H9 (cell line): ENCODE measurements around the gene SELE. TPM values are rescaled to one million over a fixed set of nuclear protein-coding genes. Genes with fewer than 3 reads are reported as not detected.

Experiments used
- DNase-seq: peaks from one replicate; pipeline ENCODE4 v3.0.0-alpha.2; 2017
- H2AFZ ChIP-seq: one replicate; pipeline ENCODE4 v1.6.1; 2013; ENCODE audit warnings: mild to moderate bottlenecking, low read length, control low read depth, moderate library complexity
- H2AK5ac ChIP-seq: 2 replicates; pipeline ENCODE4 v1.6.1; 2013; ENCODE audit warnings: low read length, control low read depth, mixed read lengths; ENCODE audit not compliant: insufficient read length
- H2BK120ac ChIP-seq: one replicate; pipeline ENCODE4 v1.6.1; 2013; ENCODE audit warnings: low read depth, mild to moderate bottlenecking, low read length, control low read depth, inconsistent platforms; ENCODE audit not compliant: poor library complexity, severe bottlenecking
- H2BK12ac ChIP-seq: 2 replicates; pipeline ENCODE4 v1.6.1; 2013; ENCODE audit warnings: low read length, control low read depth, mixed read lengths, low read depth; ENCODE audit not compliant: insufficient read length
- H2BK15ac ChIP-seq: 2 replicates; pipeline ENCODE4 v1.6.1; 2013; ENCODE audit warnings: low read depth, low read length, control low read depth
- H2BK20ac ChIP-seq: one replicate; pipeline ENCODE4 v1.6.1; 2013; ENCODE audit warnings: low read depth, mild to moderate bottlenecking, low read length, control low read depth, inconsistent platforms; ENCODE audit not compliant: poor library complexity, severe bottlenecking
- H2BK5ac ChIP-seq: 2 replicates; pipeline ENCODE4 v1.6.1; 2013; ENCODE audit warnings: low read length, control low read depth, mixed read lengths; ENCODE audit not compliant: insufficient read length
- H3K14ac ChIP-seq: 2 replicates; pipeline ENCODE4 v1.6.1; 2013; ENCODE audit warnings: low read length, control low read depth; ENCODE audit not compliant: insufficient read depth
- H3K18ac ChIP-seq: 2 replicates; pipeline ENCODE4 v1.6.1; 2013; ENCODE audit warnings: low read depth, mild to moderate bottlenecking, mixed read lengths, low read length, control low read depth; ENCODE audit not compliant: insufficient read length
- H3K23ac ChIP-seq: 2 replicates; pipeline ENCODE4 v1.6.1; 2013; ENCODE audit warnings: low read length, control low read depth, mixed read lengths, low read depth; ENCODE audit not compliant: insufficient read length
- H3K23me2 ChIP-seq: 2 replicates; pipeline ENCODE4 v1.6.1; 2013; ENCODE audit warnings: low read depth, mild to moderate bottlenecking, mixed read lengths, low read length, control low read depth; ENCODE audit not compliant: insufficient read length, poor library complexity, severe bottlenecking
- H3K27ac ChIP-seq: 2 replicates; pipeline ENCODE4 v1.5.1; 2013; ENCODE audit warnings: low read length, control low read depth, mixed read lengths, low read depth; ENCODE audit not compliant: insufficient read length
- H3K27me3 ChIP-seq: 2 replicates; pipeline ENCODE4 v1.6.1; 2013; ENCODE audit warnings: low read length, control low read depth, inconsistent platforms; ENCODE audit not compliant: insufficient read depth
- H3K4ac ChIP-seq: 2 replicates; pipeline ENCODE4 v1.6.1; 2013; ENCODE audit warnings: low read depth, mild to moderate bottlenecking, control low read depth, inconsistent platforms, low read length, moderate library complexity
- H3K4me1 ChIP-seq: 2 replicates; pipeline ENCODE4 v1.6.1; 2013; ENCODE audit warnings: low read length, control low read depth, inconsistent platforms; ENCODE audit not compliant: insufficient read depth
- H3K4me2 ChIP-seq: 2 replicates; pipeline ENCODE4 v1.6.1; 2013; ENCODE audit warnings: low read length, control low read depth, mixed read lengths; ENCODE audit not compliant: insufficient read length, insufficient read depth
- H3K56ac ChIP-seq: 2 replicates; pipeline ENCODE4 v1.6.1; 2013; ENCODE audit warnings: low read depth, mild to moderate bottlenecking, mixed read lengths, low read length, control low read depth; ENCODE audit not compliant: insufficient read length
- H3K79me1 ChIP-seq: 2 replicates; pipeline ENCODE4 v1.6.1; 2013; ENCODE audit warnings: low read depth, mild to moderate bottlenecking, moderate library complexity, low read length, control low read depth, inconsistent platforms; ENCODE audit not compliant: insufficient read depth, poor library complexity, severe bottlenecking
- H3K79me2 ChIP-seq: 2 replicates; pipeline ENCODE4 v1.6.1; 2013; ENCODE audit warnings: low read length, control low read depth, inconsistent platforms; ENCODE audit not compliant: insufficient read depth
- H3K9ac ChIP-seq: 2 replicates; pipeline ENCODE4 v1.6.1; 2013; ENCODE audit warnings: low read length, control low read depth, mixed read lengths; ENCODE audit not compliant: insufficient read length; ENCODE audit errors: extremely low read depth
- H3K9me3 ChIP-seq: one replicate; pipeline ENCODE4 v1.6.1; 2013; ENCODE audit warnings: low read depth, low read length, inconsistent platforms; ENCODE audit not compliant: control insufficient read depth
- H3T11ph ChIP-seq: one replicate; pipeline ENCODE4 v1.6.1; 2013; ENCODE audit warnings: mild to moderate bottlenecking, low read length, control low read depth, inconsistent platforms
- H4K20me1 ChIP-seq: one replicate; pipeline ENCODE4 v1.6.1; 2013; ENCODE audit not compliant: control insufficient read depth, insufficient read length, insufficient read depth
- H4K5ac ChIP-seq: 2 replicates; pipeline ENCODE4 v1.6.1; 2013; ENCODE audit warnings: low read depth, mild to moderate bottlenecking, mixed read lengths, low read length, control low read depth; ENCODE audit not compliant: insufficient read length
- H4K8ac ChIP-seq: replicated peaks from 2 replicates; pipeline ENCODE4 v1.6.1; 2013; ENCODE audit warnings: low read length, control low read depth, mixed read lengths, low read depth; ENCODE audit not compliant: insufficient read length
- H4K91ac ChIP-seq: 2 replicates; pipeline ENCODE4 v1.6.1; 2013; ENCODE audit warnings: low read depth, mild to moderate bottlenecking, moderate library complexity, mixed read lengths, low read length, control low read depth; ENCODE audit not compliant: insufficient read length
- H3K27ac Mint-ChIP-seq, 3 experiments: 2 replicates in 2 of 3; 3 replicates in 1 of 3; pipeline ENCODE4 v1.8.0; 2020 to 2021; ENCODE audit warnings: mixed read lengths in 3 of 3, mild to moderate bottlenecking in 1 of 3, moderate library complexity in 1 of 3
- H3K27me3 Mint-ChIP-seq: 2 replicates; pipeline ENCODE4 v1.8.0; 2021; ENCODE audit warnings: low read depth, mild to moderate bottlenecking, moderate library complexity, mixed read lengths
- H3K36me3 Mint-ChIP-seq, 3 experiments: 2 replicates in 2 of 3; 3 replicates in 1 of 3; pipeline ENCODE4 v1.8.0; 2020 to 2021; ENCODE audit warnings: low read depth in 3 of 3, mixed read lengths in 3 of 3; ENCODE audit not compliant: insufficient read depth in 1 of 3
- H3K4me1 Mint-ChIP-seq, 2 experiments: 2 replicates each; pipeline ENCODE4 v1.8.0; 2020; ENCODE audit warnings: mixed read lengths in 2 of 2
- H3K4me3 Mint-ChIP-seq, 2 experiments: 2 replicates in 1 of 2; 3 replicates in 1 of 2; pipeline ENCODE4 v1.8.0; 2020 to 2021; ENCODE audit warnings: mild to moderate bottlenecking in 2 of 2, mixed read lengths in 2 of 2, moderate library complexity in 1 of 2
- H3K9me3 Mint-ChIP-seq, 2 experiments: 2 replicates in 1 of 2; 3 replicates in 1 of 2; pipeline ENCODE4 v1.8.0; 2020; ENCODE audit warnings: mild to moderate bottlenecking in 2 of 2, mixed read lengths in 2 of 2, moderate library complexity in 1 of 2
- CTCF ChIP-seq: fragments of 200-600 bp; sonication (generic); conservative IDR thresholded peaks from 3 replicates; pipeline ENCODE4 v1.8.0; 2021; ENCODE audit warnings: antibody characterized with exemption, mild to moderate bottlenecking
- WGBS: extraction: QIAGEN DNeasy Blood & Tissue Kit; methylation state at CpG from one replicate; pipeline ENCODE4 v1.1.7; 2013; ENCODE audit warnings: missing lambda C conversion rate, low lambda C conversion rate, mixed read lengths; ENCODE audit not compliant: insufficient read length; ENCODE audit errors: extremely low coverage; 5-methylcytosine and 5-hydroxymethylcytosine counted together
- total RNA-seq: library from RNA; stranded (reverse); gene quantifications from 2 replicates; pipeline ENCODE4 v1.2.1, GENCODE V29; 2021

The SELE gene
- total RNA-seq, 1 experiment from 2014 or later = not detected

DNA sequence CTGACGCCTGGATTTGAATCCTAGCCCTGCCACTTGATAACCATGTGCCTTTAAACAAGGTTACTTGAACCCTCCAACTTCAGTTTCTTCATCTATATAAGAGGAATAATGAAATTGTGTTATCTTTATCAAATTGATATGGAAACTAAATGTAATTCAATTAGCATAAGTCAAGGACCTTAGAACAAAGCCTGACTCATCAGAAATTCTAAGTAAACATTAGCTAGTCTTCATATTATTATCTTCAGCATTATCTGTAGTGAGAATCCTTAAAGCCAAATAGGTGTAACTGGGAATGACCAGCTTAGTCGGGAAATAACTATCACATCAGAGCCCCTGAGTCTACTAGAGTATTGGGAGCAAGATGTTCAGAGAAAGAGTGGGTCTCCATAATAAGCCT is 29.1 kb downstream of the SELE start:
- H3K27ac ChIP-seq = no peak overlapping the region
- no peaks in the 10 kb centered on the region for H3K23me2 ChIP-seq
- H3K79me2 ChIP-seq = no peaks in the 10 kb centered on the region
- H4K20me1 ChIP-seq = no peaks in the 10 kb centered on the region
- H3K9me3 Mint-ChIP-seq = no peaks in the 10 kb centered on the region
- no peak overlapping the region for H3K23ac ChIP-seq
- H2AFZ ChIP-seq = no peak overlapping the region
- H3K18ac ChIP-seq = no peak overlapping the region
- H2BK120ac ChIP-seq = no peak overlapping the region
- peaks cover 25% of the 10 kb centered on the region for H3K27me3 Mint-ChIP-seq
- no peaks in the 10 kb centered on the region for H3K79me1 ChIP-seq
- no peak overlapping the region for H3K27ac Mint-ChIP-seq
- no peak overlapping the region for H3K14ac ChIP-seq
- no peak overlapping the region for H3K56ac ChIP-seq
- H3K9me3 ChIP-seq = no peaks in the 10 kb centered on the region
- no peaks in the 10 kb centered on the region for H3K4me1 Mint-ChIP-seq
- no peak overlapping the region for H2BK20ac ChIP-seq
- no peak for TF ChIP-seq CTCF
- no peak overlapping the region for H4K5ac ChIP-seq
- no peaks in the 10 kb centered on the region for H3K27me3 ChIP-seq
- WGBS = no CpG with 5 or more reads among the region's 2 CpGs
- no peak overlapping the region for H2AK5ac ChIP-seq
- no peak overlapping the region for H2BK15ac ChIP-seq
- H2BK12ac ChIP-seq = no peak overlapping the region
- no peak for DNase-seq
- H3K4me3 Mint-ChIP-seq = no peak overlapping the region
- H3K4me2 ChIP-seq = no peak overlapping the region
- H3K4me1 ChIP-seq = no peaks in the 10 kb centered on the region
- H4K8ac ChIP-seq = no peak overlapping the region
- H4K91ac ChIP-seq = no peak overlapping the region
- H3T11ph ChIP-seq = no peak overlapping the region
- H3K9ac ChIP-seq = no peak overlapping the region
- no peak overlapping the region for H2BK5ac ChIP-seq
- H3K4ac ChIP-seq = no peak overlapping the region
- no peaks in the 10 kb centered on the region for H3K36me3 Mint-ChIP-seq
